ENCODE measurements around the gene GPR15.

GPR15 gene

DNA sequence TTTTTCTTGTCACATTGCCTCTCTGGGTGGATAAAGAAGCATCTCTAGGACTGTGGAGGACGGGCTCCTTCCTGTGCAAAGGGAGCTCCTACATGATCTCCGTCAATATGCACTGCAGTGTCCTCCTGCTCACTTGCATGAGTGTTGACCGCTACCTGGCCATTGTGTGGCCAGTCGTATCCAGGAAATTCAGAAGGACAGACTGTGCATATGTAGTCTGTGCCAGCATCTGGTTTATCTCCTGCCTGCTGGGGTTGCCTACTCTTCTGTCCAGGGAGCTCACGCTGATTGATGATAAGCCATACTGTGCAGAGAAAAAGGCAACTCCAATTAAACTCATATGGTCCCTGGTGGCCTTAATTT lies 478 bp downstream of the GPR15 start:
- DNase-seq = no peak

DNA sequence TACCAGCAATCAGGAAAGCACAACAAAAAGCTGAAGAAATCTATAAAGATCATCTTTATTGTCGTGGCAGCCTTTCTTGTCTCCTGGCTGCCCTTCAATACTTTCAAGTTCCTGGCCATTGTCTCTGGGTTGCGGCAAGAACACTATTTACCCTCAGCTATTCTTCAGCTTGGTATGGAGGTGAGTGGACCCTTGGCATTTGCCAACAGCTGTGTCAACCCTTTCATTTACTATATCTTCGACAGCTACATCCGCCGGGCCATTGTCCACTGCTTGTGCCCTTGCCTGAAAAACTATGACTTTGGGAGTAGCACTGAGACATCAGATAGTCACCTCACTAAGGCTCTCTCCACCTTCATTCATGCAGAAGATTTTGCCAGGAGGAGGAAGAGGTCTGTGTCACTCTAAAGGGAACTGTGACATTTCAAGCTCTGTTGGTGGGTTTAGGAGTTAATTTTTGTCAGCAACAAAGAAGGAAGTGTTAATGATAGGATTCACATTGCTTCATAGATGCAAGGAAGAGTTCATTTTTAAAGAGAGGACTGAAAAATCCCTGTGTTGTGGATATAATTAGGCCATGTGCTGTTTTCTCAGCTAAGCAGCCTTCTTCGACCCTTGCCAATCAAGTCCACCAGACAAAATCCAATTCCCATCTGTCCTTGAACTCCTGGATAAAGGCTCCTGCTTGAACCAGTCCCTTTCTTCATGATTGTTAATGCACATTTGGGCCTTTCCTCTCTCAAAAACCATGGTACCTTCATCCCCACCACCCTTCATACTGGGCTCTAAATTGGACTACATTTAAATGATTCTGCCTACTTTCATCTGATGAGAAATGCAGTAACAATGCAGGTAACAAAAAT lies 1.2 kb downstream of the GPR15 start:
- no peak for DNase-seq

DNA sequence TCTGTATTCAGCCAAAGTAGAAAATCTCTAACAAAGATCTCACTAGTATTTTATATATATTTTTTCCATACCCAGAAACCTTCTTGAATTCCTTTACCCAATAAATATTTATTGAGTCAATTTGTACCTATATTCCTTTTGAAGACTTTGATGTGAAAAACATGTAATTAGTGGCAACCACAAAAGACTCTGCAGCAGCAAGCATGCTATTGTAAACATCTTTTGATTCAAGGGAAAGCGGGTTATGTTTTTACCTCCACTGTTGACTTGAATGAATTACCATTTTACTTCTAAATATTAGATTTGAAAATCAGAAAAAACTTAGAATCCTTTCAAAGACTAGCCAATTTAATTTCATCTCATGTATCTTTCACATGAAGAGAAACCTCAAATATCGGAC lies 2.4 kb downstream of the GPR15 start:
- DNase-seq = no peak

DNA sequence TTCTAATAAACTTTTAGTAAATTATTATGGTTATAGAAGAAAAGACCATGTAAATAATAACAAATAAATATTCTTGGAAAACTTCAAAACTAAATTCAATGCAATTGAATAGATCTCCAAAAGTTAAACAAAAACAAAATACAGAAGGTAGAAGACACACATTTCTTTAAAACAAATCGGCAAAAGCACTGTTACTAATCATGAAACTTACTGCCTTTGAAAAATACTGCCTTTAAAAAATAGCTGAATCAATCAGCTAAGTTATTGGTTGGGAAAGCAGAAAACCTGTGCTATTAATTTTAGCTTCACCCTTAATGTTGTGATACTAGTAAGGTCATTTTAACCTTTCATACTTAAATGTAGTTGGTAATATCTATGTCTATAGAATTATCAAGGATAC lies 3.0 kb downstream of the GPR15 start:
- DNase-seq = no peak

GRCh38 chr3:98536456-98537017 lies 4.8 kb downstream of the GPR15 start:
- DNase-seq = no peak

DNA sequence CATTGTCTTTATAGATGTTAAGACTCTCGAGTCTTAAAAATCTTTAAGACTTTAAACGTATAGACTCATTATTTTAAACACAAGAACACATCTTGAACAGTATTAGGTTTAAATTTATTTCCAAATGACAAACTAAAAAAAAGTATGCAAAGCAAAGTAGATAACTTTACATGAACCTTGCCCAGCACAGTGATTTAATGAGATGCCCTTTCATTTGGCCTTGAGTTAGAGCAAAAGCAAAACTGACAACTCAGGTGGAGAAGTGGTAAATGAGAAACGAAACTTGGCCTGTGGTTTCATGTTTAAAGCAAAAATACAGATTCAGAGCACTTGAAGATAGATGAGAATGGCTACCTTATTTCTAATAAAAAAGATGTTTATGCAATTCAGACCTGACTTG lies 8.6 kb downstream of the GPR15 start:
- no peak for DNase-seq

DNA sequence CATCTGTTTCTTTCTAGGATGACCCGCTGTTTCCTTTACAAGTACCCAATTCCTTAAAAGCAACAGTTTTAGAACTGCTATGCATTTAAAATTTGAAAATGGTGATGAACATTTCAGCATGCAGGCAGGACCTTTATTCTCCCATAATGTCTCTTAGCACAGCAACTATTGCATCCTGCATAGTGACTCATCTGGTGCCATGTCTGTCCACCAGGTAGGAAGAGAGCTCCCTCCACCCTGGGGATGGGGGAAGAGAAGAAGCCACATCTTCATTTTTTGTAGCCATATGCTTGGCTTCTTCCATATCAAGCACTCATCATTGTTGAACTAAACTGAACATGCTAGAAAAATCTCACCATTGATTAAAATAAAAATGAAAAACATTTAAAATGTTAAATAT lies 9.9 kb downstream of the GPR15 start:
- no peak for DNase-seq

- DNase-seq = no peak
Measured at GRCh38 chr3:98542623-98543022, 10.8 kb downstream of the GPR15 start.

DNA sequence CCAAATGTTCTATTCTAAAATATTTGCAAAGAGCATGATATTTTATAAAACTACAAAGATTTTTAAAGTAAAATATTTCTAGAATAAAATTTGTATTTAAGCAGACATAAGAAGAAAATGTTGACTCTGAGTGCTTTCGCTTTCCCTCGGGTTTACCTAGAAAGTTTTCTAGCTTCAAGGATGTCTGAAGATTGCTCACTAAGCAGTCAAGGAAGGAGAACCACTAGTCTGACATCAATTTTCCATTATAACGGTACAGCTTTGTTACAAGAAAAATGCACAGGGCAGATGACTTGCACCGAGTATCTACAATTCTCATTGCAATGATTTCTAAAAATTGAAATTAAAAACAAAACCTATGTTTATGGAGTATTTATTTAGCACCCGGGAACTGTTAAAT lies 14.2 kb downstream of the GPR15 start:
- no peak for DNase-seq

DNA sequence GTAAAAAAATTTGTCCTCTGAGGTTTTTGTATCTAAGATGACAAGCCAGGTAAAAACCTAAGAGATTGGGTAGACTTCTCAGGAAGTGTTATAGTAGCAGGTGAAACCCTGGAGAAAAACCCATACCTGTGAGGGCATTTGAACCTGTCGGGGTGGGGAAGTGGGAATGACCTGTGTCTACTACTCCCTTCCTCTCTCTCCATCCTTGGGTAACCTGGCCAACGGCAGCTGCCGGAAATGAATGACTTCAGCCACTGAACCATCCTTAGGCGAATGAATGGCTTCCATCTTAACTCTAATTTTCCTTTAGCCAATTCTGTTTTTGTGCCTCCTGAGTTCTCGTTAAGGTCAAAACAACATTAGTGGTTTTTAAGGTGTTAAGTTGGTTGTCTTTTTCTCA lies 16.8 kb downstream of the GPR15 start:
- no peak for DNase-seq

GRCh38 chr3:98550833-98551232 lies 19.1 kb downstream of the GPR15 start:
- DNase-seq = no peak

- no peak for DNase-seq
Measured at GRCh38 chr3:98551236-98551635, 19.5 kb downstream of the GPR15 start.

- no peak for DNase-seq
Measured at GRCh38 chr3:98551754-98552153, 20.0 kb downstream of the GPR15 start.

DNA sequence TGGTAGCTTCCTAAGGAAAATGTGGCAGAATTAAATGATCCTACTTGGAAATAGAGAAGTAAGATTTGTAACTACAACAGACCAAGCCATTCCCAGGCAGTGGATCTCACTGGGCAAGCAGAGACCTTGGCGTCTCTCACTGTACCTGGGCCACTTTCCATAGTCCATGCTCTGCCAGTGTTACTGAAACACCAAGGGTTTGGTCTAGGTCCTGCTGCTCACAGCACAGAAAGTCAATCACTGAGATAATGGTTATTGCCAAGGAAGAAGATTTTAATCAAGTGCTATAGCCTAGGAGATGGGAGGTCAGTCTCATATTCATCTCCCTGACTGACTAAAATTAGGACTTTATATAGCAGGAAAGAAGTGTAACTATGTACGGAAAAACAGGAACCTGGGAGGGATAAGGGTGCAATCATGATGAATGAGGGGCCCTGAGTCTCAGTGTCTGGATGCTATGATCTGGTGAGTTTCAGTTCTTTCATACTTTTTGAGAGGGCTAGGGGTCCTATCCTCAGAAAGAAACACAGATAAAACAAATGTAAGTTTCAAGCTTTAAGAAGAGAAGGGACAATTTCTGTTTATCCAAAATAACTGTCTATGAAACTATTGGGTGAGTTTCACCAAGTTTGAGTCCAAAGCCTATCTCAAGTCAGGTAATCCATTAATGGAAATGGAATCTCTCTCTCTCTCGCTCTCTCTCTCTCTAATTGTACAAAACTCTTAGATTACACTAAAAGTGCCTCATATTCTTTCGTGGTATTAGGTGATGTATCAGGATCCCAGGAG lies 20.6 kb downstream of the GPR15 start:
- DNase-seq = no peak

DNA sequence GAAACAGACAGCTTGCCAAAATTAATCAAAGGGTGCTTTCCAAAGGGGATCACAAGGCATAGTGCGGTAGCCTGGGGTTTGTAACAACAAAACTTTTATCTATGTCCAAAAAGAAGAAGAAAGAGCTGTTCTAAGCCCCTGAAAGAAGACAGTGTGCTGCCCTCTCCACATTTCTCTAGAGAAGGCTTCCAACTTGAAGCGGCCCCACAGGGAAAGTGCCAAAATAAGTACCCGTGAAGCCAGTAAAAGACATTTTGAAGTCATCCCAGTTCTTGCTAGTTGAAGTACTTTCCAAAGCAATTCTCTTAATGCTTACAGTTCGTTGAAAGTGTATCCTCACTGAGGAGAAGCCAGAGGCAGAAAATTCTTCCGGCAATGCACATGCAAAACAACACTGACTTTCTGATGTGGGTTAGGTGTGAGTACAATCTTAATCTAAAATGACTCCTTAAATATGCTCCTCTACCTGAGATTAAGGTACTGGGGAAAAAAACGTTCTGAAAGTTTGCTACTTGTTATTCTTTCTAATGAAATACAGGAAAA lies 21.3 kb downstream of the GPR15 start:
- no peak for DNase-seq

DNA sequence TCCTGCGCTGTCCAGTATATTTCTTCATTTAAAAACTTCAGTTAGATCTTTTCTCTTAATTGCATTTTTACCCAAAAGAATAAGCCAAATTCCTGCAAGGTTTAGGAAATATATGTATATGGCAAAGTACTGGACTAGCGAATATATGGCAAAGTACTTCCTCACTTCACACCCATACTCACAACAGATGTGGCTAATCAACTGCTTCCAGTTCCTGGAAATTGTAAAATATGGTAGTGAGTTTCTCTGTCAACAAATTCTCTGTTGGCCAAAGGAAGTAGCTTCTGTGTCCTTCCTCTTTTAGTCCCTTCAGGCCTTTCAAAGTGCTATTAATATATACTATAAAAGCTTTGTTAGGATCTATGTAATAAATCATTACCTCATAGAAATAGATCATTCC lies 22.0 kb downstream of the GPR15 start:
- no peak for DNase-seq

DNA sequence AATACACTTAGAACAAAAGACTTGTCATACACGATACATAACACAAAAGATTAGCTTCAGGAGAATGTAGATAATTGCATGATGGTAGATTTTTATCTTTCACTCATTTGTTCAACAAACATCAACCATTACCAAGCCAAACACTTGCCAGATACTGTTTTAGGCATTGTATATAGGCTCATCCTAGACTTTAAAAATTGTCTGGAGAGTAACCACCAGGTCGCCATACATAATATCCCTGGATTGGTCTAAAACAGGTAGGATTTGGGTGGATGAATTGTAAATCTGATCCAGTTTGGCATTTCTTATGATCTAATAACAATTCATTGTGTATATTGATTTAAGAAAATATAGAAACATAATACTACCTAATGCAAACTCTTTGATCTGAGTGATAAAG lies 22.8 kb downstream of the GPR15 start:
- no peak for DNase-seq

GRCh38 chr3:98555025-98555379 lies 23.2 kb downstream of the GPR15 start:
- no peak for DNase-seq

DNA sequence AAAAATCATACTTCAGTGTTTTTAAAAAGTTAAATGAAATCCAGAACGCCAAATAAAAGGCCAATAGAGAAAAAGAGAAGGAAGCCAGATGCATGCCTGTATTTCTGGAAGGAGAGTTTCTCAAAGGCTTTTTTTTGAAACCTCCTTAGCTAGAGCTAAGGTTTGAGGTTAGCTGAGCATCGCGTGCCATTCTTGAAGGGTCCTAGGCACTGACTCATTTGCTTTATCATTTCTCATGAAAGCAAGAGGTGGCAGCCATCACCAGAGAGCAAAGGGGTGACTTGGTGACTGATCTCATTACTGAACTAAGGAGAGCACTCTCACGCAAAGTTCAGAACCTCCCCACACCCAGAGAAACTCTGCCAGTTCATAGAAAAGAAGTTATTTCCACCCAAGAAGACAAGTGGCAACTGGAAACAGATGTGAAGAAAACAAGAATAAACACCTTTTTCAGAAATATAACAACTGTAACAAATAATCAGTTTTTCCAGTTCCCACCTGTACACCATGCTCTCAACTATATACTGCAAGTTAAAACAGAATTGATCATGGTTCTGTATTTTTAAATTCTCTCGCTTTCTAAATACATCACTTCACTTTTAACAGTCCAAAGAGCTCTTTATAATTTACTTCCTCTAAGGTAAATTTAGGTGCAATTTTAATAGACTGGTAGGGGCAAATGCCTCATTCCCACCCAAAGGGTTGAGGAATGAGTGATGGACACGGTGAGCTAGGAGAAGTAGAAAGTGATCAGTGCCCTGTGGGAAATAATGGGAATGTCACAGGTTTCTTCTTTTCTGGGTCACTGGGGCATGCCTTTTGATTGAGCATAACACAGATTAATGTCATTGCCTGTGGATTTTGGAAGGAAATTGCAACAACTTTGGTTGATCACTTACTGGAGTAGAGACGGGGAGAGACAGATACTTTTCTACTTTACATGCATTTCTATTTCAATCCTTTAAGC lies 24.7 kb downstream of the GPR15 start:
- DNase-seq = no peak

DNA sequence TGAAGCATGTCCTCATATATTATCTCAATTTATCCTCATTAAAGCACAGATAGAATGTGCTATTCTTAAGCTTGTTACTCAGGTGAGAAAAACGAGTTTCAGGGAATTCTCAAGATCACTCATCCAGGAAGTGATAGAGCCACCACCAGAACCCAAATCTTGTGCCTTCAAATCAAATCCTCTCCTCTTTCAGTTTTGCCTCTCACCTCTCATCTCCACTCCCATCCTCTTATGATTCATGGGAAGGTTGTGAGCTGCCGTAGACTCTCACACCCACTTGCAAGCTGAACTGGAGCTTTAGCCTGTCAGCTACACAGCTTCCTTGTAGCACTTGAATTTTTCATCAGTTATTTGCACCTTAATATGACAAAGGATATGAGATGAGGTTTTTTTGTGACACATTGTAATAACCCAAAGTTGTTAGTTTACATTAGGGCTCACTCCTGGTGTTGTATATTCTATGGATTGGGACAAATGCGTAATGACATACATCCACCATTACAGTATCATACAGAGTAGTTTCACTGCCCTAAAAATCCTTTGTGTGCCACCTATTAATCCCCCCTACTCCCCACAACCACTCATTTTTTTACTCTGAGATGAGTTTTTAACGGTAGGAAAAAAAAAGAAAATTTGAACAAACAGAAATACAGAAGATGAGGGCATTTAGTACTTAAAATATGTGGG lies 25.7 kb downstream of the GPR15 start:
- DNase-seq = no peak

DNA sequence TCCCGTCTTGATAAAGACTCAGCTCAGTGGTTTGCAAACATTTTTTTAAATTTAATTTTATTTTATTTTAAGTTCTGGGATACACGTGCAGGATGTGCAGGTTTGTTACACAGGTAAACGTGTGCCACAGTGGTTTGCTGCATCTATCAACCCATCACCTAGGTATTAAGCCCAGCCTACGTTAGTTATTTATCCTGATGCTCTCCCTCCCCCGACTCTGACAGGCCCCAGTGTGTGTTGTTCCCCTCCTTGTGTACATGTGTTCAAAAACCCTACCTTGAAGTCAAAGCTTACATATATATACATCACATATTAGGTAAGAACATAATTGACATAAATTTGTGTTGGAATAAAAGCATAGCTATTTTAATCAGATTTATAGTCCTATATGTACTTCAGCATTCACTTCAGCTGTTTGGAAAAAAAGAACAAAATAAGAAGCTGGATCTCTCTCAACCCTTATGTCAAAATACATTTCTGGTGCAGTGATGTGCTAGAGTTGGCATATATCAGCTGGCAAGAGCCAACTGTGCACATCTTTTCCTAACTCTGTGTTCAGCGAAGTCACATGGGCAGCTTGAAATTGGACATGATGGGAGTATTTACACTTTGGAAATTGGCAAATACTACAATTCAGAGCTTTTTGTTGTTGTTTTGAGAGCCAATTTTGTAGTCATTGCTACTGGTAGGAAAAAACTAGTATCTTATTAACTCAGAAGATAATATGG lies 26.5 kb downstream of the GPR15 start:
- DNase-seq = no peak
